ENCODE measurements around the gene DPY30.
"Not testable (repeated sequence)": the region's sequence is repeated elsewhere in the genome, so short reads cannot be mapped to it uniquely, and the experiment has no call there.

The DPY30 gene

GRCh38 chr2:32010670-32011484, 28.7 kb downstream of the DPY30 start, which contains the start of gene MEMO1:
Gene MEMO1, minus strand, starts transcription at chr2:32011008. Its CDS starts 761 bp downstream, at chr2:32010247.
- TF ChIP-seq POU2F2 (IDR thresholded peaks at IDR 0.05; ENCODE audit: low read depth, low read length) (no peak; the same call in 1 of the 2 replicates), PAX5 (IDR thresholded peaks at IDR 0.05; ENCODE audit: insufficient read depth, low read length, severe bottlenecking) (peak; percentile 39), SPI1 (IDR thresholded peaks at IDR 0.05; ENCODE audit: low read depth, low read length) (peak; percentile 79), POLR2A (IDR thresholded peaks at IDR 0.05; ENCODE audit: low read depth, low read length) (peak; percentile 97), POLR2AphosphoS5 (IDR thresholded peaks at IDR 0.05; ENCODE audit: low read depth, low read length) (peak; percentile 98), TAF1 (IDR thresholded peaks at IDR 0.05; ENCODE audit: low read depth, low read length) (peak; percentile 97)
- peak; percentile 78 for DNase-seq (ENCODE audit: insufficient read length, low spot score)
- FAIRE-seq, result peak; percentile 85

DNA sequence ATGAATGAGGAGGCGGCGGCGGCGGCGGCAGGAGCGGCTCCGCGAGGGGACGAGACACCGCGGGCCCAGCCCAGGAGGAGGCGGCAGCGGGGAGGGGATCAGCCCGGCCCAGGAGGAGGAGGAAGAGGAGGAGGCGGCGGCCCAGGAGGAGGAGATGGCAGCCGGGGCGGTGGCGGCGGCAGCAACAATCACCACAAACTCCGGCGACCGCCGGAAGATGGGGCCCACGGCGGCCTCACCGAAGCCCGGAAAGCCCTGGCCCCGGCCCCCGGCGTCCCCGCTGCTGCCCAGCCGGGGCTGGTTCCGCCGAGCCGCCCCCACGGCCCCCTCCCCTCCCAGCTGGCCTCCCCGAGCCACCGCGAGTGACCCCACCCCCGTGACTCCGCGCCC, 29.3 kb downstream of the DPY30 start:
- not testable (repeated sequence) for FAIRE-seq

GRCh38 chr2:32009516-32010256, 29.9 kb downstream of the DPY30 start:
- peak; percentile 93 for FAIRE-seq
- no peak for DNase-seq (ENCODE audit: insufficient read length, low spot score)
- TF ChIP-seq SPI1 (IDR thresholded peaks at IDR 0.05; ENCODE audit: low read depth, low read length) (peak; percentile 26; the same call in 1 of the 2 replicates), POU2F2 (IDR thresholded peaks at IDR 0.05; ENCODE audit: low read depth, low read length) (no peak)

More for the DNA sequence above, 29.3 kb downstream of the DPY30 start:
- not testable (repeated sequence) for DNase-seq (ENCODE audit: insufficient read length, low spot score)

DNA sequence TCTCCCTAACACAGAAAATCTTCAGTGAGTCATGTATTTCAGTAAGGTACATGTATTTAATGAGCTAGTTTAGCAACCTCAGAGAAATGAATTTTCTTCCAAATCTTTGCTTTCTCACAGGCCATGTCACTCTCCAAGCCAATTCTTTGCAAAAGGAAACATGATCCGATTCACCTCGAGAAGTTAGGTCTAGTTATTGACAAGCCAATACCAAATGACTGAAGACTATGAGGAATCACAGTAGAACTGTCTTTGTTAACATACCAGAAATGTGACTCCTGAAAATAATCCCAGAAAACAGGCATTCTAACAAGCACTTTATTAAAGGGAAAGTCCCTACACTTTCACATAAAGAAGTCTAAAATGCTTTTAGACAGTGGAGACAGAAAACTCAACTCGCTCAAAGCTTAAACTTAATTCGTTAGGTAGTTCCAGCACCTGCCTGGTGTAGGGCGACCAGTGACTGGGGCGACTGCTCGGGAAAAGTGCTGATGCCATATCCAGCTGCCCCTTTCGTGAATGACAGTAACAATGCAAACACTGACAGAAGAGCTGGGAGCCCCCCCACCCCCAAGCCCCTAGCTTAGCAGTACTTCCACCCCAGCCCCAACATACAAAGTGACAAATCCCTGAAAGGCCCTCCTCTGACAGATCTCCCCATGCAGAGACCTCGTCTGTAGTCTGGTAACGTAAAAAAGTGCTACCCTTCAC, 30.6 kb downstream of the DPY30 start:
- no peak for TF ChIP-seq POLR2AphosphoS5 (IDR thresholded peaks at IDR 0.05; ENCODE audit: low read depth, low read length)
- TF ChIP-seq SPI1 (IDR thresholded peaks at IDR 0.05; ENCODE audit: low read depth, low read length), result no peak
- no peak for TF ChIP-seq PAX5 (IDR thresholded peaks at IDR 0.05; ENCODE audit: insufficient read depth, low read length, severe bottlenecking)
- no peak for TF ChIP-seq TAF1 (IDR thresholded peaks at IDR 0.05; ENCODE audit: low read depth, low read length)
- no peak for TF ChIP-seq POU2F2 (IDR thresholded peaks at IDR 0.05; ENCODE audit: low read depth, low read length)
- TF ChIP-seq POLR2A (IDR thresholded peaks at IDR 0.05; ENCODE audit: low read depth, low read length), result no peak
- FAIRE-seq, result peak; percentile 40
- DNase-seq (ENCODE audit: insufficient read length, low spot score), result no peak

- DNase-seq (ENCODE audit: insufficient read length, low spot score) (no peak), FAIRE-seq (no peak)
- no peak for TF ChIP-seq POLR2AphosphoS5 (IDR thresholded peaks at IDR 0.05; ENCODE audit: low read depth, low read length)
- no peak for TF ChIP-seq POU2F2 (IDR thresholded peaks at IDR 0.05; ENCODE audit: low read depth, low read length)
- no peak for TF ChIP-seq POLR2A (IDR thresholded peaks at IDR 0.05; ENCODE audit: low read depth, low read length)
- TF ChIP-seq SPI1 (IDR thresholded peaks at IDR 0.05; ENCODE audit: low read depth, low read length), result no peak
- no peak for TF ChIP-seq PAX5 (IDR thresholded peaks at IDR 0.05; ENCODE audit: insufficient read depth, low read length, severe bottlenecking)
- no peak for TF ChIP-seq TAF1 (IDR thresholded peaks at IDR 0.05; ENCODE audit: low read depth, low read length)
Observed at GRCh38 chr2:32007121-32007391, 32.5 kb downstream of the DPY30 start.

DNA sequence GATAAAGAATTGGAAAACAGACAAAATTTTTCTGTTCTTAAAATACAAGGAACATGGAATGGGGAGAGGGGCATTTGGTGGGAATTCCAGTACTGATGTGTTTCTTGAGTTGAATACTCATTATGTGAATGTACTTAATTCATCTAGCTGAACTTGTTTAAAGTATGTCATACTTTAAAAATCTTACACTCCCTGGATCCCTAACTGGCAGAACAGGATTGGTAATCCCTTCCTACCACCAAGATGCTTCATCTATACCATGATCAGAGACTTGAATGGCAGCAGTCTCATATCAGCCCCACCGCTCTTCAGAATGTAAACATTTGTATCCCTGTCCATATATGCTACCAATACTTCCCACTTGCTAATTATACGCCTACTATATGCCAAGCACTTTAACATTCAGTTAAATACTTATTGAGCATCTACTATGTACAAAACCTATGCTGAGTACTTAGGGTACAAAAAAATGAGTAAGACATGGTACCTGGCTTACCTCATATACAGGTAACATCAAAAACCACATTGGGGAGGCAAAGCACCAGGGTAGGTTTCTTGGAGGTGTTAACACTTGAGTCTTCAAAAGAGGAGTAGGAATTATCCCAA, 34.1 kb downstream of the DPY30 start:
- FAIRE-seq, result no peak
- DNase-seq (ENCODE audit: insufficient read length, low spot score), result no peak
- no peak for TF ChIP-seq POU2F2 (IDR thresholded peaks at IDR 0.05; ENCODE audit: low read depth, low read length)
- TF ChIP-seq TAF1 (IDR thresholded peaks at IDR 0.05; ENCODE audit: low read depth, low read length), result no peak
- TF ChIP-seq POLR2AphosphoS5 (IDR thresholded peaks at IDR 0.05; ENCODE audit: low read depth, low read length), result no peak
- no peak for TF ChIP-seq PAX5 (IDR thresholded peaks at IDR 0.05; ENCODE audit: insufficient read depth, low read length, severe bottlenecking)
- no peak for TF ChIP-seq POLR2A (IDR thresholded peaks at IDR 0.05; ENCODE audit: low read depth, low read length)
- TF ChIP-seq SPI1 (IDR thresholded peaks at IDR 0.05; ENCODE audit: low read depth, low read length), result no peak

- TF ChIP-seq TAF1 (IDR thresholded peaks at IDR 0.05; ENCODE audit: low read depth, low read length) (no peak), POU2F2 (IDR thresholded peaks at IDR 0.05; ENCODE audit: low read depth, low read length) (no peak), SPI1 (IDR thresholded peaks at IDR 0.05; ENCODE audit: low read depth, low read length) (no peak), POLR2AphosphoS5 (IDR thresholded peaks at IDR 0.05; ENCODE audit: low read depth, low read length) (no peak), POLR2A (IDR thresholded peaks at IDR 0.05; ENCODE audit: low read depth, low read length) (no peak), PAX5 (IDR thresholded peaks at IDR 0.05; ENCODE audit: insufficient read depth, low read length, severe bottlenecking) (no peak)
- DNase-seq (ENCODE audit: insufficient read length, low spot score) (no peak), FAIRE-seq (no peak)
Observed at GRCh38 chr2:32003791-32004190, 35.8 kb downstream of the DPY30 start.

DNA sequence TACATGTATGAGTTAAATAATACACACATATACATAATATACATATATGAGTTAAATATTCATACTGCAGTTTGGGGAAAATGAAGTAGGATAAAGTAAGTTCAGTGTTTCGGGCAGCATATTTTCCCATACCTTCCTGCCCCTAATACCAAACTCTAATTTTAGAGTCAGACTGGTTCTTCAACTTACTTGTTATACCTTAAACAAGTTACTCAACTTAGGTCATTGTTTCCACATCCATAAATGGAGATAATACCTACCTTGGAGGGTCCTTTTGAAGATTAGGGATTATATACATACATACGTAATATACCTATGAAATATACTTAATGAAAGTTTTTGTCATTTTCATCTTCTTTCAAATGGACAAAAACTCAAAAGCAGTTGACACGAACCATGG, 37.2 kb downstream of the DPY30 start:
- TF ChIP-seq TAF1 (IDR thresholded peaks at IDR 0.05; ENCODE audit: low read depth, low read length), result no peak
- TF ChIP-seq POU2F2 (IDR thresholded peaks at IDR 0.05; ENCODE audit: low read depth, low read length), result no peak
- TF ChIP-seq POLR2A (IDR thresholded peaks at IDR 0.05; ENCODE audit: low read depth, low read length), result no peak
- no peak for TF ChIP-seq PAX5 (IDR thresholded peaks at IDR 0.05; ENCODE audit: insufficient read depth, low read length, severe bottlenecking)
- TF ChIP-seq POLR2AphosphoS5 (IDR thresholded peaks at IDR 0.05; ENCODE audit: low read depth, low read length), result no peak
- TF ChIP-seq SPI1 (IDR thresholded peaks at IDR 0.05; ENCODE audit: low read depth, low read length), result no peak
- no peak for FAIRE-seq
- no peak for DNase-seq (ENCODE audit: insufficient read length, low spot score)

DNA sequence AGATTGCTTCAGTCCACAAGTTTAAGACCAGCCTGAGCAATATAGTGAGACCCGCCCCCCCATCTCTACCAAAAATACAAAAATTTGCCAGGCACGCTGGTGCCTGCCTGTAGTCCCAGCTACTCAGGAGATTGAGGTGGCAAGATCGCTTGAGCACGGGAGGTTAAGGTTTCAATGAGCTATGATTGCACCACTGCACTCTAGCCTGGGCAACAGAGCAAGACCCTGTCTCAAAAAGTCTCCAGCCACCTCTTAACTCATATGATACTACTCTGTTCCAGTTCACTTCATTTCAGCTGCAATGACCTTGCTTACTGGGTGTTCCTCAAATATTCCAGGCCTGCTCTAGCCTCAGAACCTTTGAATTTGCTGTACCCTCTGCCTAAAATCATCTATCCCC, 40.2 kb downstream of the DPY30 start:
- DNase-seq (ENCODE audit: insufficient read length, low spot score) (no peak), FAIRE-seq (peak; percentile 58)
- TF ChIP-seq POU2F2 (IDR thresholded peaks at IDR 0.05; ENCODE audit: low read depth, low read length) (no peak), PAX5 (IDR thresholded peaks at IDR 0.05; ENCODE audit: insufficient read depth, low read length, severe bottlenecking) (no peak), POLR2A (IDR thresholded peaks at IDR 0.05; ENCODE audit: low read depth, low read length) (no peak), POLR2AphosphoS5 (IDR thresholded peaks at IDR 0.05; ENCODE audit: low read depth, low read length) (no peak), TAF1 (IDR thresholded peaks at IDR 0.05; ENCODE audit: low read depth, low read length) (no peak), SPI1 (IDR thresholded peaks at IDR 0.05; ENCODE audit: low read depth, low read length) (no peak)

Data from GM12891 (cell line).